GM21515 (cell line): ENCODE results near the gene UCK2.

Experiments
- ATAC-seq: cut with Tn5 transposase; IDR thresholded peaks from one replicate; pipeline ENCODE4 v1.9.1; 2021; ENCODE audit not compliant: unreplicated experiment

The UCK2 gene

DNA sequence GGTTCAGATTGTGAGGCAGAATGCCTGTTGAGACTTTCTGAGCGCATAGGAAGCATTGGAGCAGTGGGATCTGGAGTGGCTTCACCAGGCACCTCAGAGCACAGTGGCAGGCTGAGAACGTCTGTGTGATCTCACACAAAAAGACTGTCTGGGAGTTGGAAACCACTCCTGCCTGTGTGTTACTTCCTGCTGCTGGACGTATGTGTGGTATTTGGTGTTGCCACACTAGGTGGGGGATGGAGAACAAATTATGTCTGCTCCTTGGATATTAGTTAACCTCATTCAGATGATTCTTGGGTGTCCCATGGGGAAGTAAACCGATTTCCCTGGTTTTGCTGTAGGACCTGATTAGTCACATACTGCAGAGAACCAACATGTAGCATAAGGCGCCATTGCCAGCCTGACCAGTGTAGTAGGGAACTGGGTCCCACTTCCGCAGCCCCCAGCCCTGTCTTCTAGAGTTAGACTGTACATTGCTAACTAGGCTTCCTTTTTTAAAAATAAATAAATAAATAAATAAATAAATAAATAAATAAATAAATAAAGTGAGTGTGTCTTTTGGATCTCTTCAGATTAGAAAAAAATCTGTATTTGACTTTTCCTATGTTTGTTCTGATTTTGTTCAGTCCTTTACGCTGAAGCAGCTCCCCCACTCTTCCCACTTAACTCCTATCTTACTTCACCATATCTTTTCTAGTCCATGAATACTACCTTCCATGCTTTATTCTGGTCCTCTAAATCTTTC is 26.9 kb downstream of the UCK2 start:
- ATAC-seq = no peak

DNA sequence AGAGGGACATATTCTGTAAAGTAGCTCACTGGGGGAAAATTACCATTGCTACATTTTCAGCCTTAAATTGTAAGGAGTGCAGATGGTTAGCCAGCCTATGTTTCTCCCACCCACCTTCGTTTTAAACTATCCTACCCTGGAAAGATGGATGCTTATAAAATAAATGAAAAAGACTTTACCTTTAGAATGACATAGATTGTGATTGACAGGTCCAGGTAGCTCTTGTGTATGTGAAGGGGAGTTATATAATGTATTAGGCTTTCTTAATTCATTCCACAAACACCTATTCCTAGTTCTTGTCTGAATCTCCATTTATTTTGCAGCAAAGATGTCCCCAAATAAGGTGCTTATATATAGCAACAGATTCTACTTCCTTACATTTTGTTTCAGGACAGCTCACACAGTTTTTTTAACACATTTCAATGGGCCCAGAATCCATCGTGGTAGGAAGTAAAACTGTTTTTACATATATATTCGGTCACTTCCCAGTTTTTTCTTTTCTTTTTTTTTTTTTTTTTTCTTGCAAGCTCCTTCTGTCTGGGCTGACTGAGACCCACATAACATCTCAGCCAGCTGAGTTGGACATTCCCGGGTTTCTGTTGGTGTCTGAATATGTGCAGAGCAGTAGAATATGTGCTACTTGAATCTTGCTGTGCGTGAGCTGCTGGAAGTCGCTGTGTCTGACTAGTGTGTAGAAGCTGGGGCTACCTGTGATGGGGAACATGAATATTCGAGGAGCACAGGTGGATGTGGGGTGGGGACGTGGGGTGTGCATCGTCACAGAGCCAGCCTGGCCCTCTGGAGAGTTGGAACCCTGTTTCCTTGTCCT is 27.8 kb downstream of the UCK2 start:
- ATAC-seq = no peak

DNA sequence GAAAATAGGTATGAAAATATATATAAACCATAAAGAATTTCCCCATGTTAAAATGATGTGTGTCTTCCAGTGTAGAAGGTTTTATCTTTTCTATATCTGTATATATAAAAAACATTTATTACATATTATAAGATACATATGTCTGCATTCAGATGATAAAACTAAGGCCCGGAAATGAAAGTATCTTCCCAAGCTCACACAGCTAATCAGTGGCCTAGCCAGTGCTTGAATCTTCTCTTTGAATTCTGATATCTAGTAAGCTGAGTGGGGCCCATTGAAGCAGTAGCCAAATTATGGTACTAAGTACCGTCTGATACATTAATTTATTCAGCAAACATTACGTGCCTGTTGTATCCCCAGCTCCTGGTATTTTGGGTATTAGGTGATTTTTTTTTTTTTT is 28.6 kb downstream of the UCK2 start:
- no peak for ATAC-seq

DNA sequence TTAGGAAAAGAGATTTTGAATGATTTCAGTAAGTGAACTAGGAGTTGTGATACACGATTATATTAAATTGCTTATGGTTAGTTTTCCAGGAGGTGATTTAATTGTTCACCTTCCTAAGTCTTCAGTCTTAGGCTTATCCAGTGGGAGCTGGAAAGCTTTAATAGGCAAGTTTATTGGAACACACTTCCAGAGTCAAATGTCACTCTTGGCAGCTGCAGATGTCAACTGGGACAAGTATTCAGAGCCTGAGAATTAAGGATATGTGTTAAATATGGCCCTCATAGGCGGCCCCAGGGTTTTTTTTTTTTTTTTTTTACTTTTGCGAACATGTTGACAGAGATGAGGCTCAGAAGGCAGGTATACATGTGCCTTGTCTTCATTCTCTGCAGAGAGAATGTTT is 29.2 kb downstream of the UCK2 start:
- no peak for ATAC-seq

DNA sequence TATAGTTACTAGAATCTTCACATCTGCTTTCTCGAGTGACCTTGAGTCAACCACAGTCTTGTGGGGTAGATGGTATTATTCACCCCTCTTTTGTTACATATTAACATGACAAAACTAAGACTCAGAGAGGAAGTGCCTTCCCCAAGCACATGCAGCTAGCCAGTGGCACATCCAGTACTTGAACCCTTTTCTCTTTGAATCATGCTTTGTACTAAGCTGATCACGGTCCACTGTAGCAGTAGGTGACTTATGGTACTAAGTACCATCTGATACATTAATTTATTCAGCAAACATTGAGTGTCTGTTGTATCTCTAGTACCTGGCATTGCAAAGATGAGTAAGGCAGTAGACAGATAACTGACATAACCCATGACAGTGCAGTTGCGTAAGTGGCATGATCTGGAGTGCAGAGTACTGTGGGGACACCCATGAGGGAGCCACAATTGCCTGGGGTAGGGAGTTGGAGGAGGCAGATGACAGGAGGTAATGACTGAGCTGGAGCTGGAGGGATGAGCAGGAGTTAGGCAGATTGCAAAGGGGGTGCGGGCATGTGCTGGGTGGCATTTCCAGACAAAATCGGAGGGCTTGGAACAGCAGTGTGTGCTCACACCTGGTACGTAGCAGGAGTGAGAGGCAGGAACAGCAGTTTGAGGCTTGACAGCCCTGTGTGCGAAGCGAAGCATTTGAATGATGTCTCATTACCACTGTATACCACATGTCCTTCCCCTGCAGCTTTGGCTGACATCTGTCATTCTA is 29.8 kb downstream of the UCK2 start:
- peak; percentile 60 for ATAC-seq

DNA sequence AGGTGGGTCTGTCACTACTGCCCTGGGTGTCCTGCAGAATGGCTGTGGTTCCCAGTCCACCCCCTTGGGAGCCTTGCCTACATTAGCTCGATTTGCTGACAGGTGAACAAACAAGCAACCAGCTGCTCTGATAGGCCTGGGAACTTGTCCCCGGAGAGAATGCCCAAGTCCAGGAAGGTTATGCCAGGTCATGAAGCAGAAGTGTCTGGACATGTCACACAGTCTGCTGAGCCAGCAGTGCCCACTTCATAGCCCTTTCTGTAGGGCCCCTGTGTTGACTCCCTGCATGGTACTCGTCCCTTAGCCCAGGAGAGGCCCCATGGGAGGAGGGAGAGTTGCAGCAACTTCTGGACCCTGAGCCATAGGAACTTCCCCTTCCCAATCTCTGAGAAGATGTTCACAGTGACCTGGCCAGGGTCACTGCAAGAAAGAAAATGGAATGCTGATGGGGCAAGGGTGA is 31.0 kb downstream of the UCK2 start:
- no peak for ATAC-seq

DNA sequence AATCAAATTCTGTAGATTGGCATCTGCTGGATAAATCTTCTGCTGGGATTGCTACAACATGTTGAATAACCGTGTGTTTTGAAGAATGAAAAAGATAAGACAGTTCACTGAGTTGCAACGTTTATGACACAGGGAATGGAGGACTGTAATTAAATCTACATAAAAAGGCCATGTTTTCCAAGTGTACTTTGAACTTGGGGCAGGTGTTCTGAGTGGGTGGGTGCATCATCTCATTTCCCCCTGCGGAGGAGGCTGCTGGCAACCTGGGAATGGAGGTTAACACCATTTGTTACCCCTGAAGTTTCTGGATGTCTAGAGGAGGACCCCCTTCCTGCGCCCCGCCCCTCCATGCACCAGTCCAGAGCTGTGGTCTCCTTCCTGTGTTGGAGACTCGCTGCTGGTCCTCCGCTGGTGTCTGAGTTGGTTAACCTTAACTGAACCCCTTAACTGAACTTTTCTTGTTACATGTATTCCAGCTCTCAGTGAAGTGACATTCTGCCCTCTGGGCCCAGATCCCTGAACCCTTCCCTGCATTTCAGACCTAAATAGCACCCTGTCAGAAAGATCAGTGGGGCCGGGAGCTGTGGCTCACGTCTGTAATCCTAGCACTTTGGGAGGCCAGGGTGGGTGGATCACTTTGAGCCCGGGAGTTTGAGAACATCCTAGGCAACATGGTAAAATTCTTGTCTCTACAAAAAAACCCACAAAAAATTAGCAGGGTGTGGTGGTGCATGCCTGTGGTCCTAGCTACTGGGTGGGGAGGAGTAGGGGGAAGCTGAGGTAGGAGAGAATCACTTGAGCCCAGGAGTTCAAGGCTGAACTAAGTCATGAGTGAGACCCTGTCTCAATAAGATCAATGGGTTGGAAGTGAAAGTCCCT is 31.8 kb downstream of the UCK2 start:
- no peak for ATAC-seq

DNA sequence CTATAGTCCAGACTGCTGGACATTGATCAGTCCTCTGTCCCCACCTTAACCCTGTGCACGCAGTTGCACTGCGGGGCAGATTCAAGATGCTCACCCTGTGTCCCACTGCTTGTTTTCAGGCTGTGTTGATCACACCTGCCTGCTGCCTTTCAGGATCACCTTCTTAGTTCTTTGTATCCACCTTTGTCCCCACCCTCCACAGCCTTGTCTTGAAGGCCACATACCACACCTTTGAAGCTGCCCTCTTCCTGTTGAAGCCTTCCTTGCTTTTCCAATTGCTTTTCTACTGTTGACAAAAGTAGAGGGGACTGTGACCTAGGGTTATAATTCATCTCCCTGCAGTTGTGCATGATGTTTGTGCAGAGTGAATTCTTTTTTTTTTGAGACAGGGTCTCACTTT is 32.7 kb downstream of the UCK2 start:
- no peak for ATAC-seq

DNA sequence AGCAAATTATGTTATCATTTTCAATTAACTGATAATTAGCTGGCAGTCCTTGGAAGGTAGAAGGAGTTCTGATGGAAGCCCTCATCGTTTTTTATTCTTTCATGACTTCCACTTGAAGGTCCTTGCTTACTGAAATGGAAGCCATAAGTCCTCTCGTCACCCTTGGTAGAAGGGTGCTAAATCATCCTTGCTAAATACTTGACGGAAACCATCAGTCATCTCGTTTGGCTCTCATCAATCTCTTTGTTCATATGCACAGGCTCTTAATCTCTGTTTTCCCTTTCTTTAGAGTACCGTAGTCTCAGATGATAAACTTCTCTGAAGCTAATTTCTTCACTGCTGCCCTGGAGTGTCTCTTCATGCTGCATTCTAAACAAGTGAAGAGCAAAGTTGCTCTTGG is 34.5 kb downstream of the UCK2 start:
- no peak for ATAC-seq

DNA sequence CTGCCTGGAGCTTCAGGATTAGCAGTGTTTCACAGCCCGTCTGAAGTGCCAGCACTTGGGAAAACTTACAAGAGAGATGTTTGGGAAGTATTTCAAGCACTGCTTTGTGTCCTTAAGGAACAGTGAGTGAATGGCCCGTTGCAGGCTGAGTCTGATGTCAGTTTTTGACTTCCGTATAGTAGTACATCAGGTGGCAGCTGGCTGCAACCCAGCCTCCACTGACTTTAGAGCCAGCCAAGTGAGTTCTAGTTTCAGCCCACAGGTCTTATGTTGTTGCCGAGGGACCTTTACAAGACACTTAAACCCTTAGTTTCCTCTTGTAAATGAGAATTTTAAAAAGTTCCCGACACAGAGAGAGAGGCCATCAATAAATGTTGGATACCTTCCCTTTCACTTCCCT is 35.0 kb downstream of the UCK2 start:
- no peak for ATAC-seq

DNA sequence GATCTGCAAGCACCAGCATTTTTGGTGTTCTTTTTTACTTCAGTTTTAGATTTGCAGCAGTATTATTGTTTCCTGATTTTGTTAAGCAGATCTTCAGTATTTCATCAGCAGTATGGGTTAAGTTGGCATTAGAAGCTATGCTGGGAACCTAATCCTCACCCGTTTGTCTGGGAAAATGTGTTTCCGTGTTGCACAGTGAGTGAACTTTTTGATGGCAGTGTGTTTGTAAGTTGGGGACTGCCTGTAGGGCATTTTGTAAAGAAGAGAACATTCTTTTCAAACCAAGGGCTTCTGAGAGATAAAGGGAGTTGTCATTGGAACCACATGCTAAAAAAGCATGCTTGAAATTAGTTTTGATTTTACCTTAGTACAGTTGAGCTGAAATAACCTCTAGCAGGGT is 35.9 kb downstream of the UCK2 start:
- ATAC-seq = no peak

DNA sequence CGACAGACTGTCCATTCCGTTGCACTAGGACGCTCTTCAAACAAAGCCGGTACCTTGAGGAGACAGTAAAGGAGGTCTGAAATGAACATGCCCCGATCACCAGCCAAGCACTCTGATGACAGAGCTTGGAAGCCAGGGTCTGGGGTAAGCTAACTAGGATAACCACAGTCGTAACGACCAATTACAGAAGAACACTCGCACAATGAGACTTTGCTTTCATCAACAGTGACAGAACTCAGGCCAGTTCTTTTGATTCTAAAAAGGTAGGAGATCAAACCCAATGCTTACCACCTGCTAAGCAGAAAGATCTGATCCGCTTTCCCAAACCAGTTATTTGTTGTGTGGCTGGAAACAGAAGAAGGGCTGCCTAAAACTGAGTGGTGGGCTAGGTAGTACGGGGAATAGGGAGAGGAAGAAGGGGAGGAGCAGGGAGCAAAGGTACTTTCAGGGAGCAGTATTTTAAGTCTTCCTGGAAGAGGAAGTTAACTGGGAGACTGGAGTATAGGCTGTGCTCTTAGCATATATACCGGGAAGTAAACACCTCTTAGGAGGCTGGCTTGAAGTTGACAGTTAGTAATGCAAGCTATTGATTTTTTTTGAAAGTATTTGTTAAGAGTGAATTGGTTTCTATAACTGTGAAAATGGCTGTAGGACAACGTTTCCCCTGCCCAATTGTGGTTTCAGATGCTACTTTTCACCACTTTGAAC is 38.4 kb downstream of the UCK2 start:
- no peak for ATAC-seq

DNA sequence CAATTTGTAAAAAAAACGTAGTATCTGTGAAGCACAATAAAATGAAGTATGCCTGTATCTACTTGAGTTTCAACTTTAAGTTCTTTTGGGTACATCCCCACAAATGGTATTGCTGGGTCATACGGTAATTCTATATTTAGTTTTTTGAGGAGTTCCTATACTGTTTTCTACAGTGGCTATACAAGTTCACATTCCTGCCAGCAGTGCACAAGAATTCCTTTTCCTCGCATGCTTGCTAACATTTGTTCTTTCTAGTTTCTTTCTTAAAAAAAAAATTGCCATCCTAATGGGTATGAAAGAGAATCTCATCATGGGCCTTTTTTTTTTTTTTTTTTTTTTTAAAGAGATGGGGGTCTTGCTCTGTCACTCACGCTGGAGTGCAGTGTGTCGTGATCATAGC is 41.9 kb downstream of the UCK2 start:
- ATAC-seq = no peak

DNA sequence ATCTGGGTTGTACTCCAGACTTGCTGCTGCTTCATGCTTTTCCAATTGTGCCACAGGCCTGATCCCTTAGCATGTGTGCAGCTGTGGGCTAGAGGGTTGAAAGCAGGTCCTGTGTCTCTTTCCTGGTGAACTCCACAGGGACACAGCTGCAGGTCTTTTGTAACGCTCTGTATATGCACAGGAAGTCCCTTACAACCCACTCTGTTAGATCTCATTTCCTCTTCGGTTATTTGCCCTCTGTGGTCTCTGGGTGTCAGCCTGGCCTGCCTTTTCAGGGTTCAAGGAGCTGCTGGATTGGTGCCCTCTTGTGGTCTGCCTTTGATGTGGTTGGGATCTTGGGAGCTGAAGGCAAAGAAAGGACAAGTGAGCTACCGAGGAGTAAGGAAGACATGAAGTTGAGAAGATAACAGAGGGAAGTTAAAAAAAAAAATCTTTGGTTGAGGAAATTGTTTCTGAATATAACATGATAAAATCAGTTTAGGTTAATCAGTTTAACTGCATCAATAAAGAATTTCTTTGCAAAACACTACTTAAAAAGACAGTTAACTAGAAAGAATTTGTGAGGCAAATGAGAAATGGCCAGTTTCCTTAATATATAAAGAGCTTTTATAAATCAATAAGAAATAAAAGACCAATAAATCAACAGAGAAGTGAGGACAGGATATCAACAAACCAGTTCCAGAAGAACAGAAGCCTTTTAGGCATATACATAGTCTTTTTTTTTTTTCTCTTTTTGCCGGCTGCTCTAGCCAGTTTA is 44.1 kb downstream of the UCK2 start:
- ATAC-seq = peak; percentile 84

DNA sequence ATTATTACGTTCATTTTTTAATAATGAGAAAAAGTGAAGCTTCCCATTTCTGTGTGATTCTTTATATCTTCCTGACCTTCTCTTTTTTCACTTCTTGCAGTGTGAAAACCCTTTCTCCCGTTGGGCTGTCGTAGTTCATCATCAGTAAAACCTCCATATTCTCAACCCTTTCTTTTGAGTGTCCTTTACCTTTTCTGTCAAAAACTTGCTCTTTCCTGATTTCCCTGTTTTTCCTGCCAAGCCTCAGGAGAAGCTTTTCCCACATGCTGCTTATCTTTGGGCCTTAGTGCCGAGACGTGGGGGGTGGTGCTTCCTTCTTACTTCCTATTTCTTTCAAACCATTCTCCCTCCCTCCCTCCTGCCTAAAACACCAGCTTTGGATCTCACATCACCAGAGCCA is 46.1 kb downstream of the UCK2 start:
- no peak for ATAC-seq

DNA sequence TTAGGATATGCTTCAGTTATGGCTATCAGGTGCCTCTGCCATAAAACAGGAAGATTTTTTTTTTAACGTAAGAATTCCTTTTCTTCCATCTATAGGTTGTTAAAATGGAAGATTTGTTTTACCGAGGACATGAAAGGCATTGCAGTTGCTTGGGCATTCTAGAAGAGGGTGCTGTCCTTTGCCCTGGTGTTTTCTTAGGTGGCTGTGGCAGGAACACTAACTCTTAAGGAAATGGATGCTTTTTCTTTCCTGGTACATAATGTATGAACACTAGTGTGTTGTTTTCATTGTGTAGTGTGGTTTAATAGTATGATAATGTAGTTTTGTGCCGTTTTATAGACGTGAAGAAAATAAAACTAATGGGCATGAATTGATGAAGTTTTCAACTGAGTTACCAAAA is 47.2 kb downstream of the UCK2 start:
- no peak for ATAC-seq

DNA sequence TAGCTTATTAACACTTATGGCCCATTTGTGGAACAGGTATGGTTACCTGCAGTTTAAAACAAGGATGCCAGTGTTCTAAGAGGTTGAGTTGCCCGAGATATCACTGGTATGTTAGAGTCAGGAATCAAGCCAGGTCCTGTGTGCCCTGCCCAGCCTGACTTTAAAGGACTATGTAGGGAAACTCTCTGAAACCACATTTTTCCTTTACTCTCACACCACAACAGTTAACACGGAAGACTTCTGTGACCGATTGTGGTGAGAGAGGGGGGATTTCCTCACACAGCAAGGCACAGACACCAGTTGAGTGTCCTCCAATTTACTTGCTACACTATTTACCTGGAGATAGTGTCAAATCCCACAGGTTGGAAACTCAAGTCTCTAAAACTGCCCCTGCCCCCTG is 47.8 kb downstream of the UCK2 start:
- no peak for ATAC-seq

DNA sequence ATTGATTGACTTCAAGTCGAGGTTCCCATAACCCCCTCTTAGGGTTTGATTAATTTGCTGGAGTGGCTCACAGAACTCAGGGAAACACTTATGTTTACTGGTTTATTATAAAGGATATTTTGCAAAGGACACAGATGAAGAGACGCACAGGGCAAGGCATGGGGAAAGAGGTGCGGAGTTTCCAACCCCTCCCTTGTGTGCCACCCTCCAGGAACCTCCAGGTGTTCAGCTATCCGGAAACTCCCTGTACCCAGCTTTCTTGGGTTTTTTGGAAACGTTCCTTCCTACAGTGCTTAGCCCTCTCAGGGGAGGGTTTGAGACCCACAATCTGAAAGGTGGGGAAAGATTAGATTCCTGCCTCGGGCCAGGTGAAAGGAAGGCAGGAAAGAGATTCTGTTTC is 48.2 kb downstream of the UCK2 start:
- no peak for ATAC-seq

DNA sequence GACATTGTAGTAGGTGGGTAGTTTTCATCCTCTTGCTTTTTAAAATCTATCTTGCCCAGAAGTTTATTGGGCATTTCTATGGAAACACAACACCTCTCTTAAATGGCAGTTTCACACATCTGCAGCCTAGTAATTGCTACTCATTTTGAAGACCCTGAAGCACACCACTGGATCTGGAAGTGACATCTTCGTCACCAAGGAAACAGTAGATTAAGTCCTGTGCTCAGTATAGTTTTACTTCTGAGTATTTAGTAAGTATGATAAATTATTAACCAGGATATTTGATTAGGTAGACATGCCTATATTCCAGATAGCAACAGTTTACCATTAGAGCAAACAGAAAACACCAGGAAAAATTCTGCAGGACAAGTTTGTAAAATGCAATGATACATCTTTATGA is 48.7 kb downstream of the UCK2 start:
- no peak for ATAC-seq
